GM23338 (cell line): ENCODE results near the gene CGRRF1. TPM values are rescaled to one million over a fixed set of nuclear protein-coding genes. Genes with fewer than 3 reads are reported as not detected.

Experiments used
- ATAC-seq: fragments of 200-7000 bp; cut with Tn5 transposase; 3 replicates; pipeline ENCODE4 v1.9.1; 2020
- DNase-seq: peaks from one replicate; pipeline ENCODE4 v3.0.0-alpha.2; 2015; ENCODE audit warnings: low spot score
- H2AFZ ChIP-seq: fragments of 200-600 bp; sonication (generic); 2 replicates; pipeline ENCODE4 v1.8.0; 2016; ENCODE audit warnings: antibody characterized with exemption, mild to moderate bottlenecking, moderate library complexity
- H3F3A ChIP-seq: fragments of 200-600 bp; sonication (generic); replicated peaks from 2 replicates; pipeline ENCODE4 v1.8.0; 2017; ENCODE audit warnings: antibody characterized with exemption, mixed run types, low read depth
- H3K27ac ChIP-seq: fragments of 200-600 bp; sonication (generic); 2 replicates; pipeline ENCODE4 v1.6.1; 2016; ENCODE audit warnings: low read depth
- H3K27me3 ChIP-seq: fragments of 200-600 bp; sonication (generic); 2 replicates; pipeline ENCODE4 v1.8.0; 2016; ENCODE audit warnings: mild to moderate bottlenecking, mixed run types, moderate library complexity; ENCODE audit not compliant: insufficient read depth
- H3K36me3 ChIP-seq: fragments of 200-600 bp; sonication (generic); 2 replicates; pipeline ENCODE4 v1.8.0; 2016; ENCODE audit warnings: mild to moderate bottlenecking; ENCODE audit not compliant: insufficient read depth
- H3K4me1 ChIP-seq: fragments of 200-600 bp; sonication (generic); 2 replicates; pipeline ENCODE4 v1.8.0; 2016; ENCODE audit warnings: mild to moderate bottlenecking, moderate library complexity; ENCODE audit not compliant: insufficient read depth
- H3K4me2 ChIP-seq: fragments of 200-600 bp; sonication (generic); 2 replicates; pipeline ENCODE4 v1.7.1; 2017; ENCODE audit warnings: mixed run types
- H3K4me3 ChIP-seq: fragments of 200-600 bp; sonication (generic); 2 replicates; pipeline ENCODE4 v1.6.1; 2016; ENCODE audit warnings: mixed run types
- H3K79me2 ChIP-seq: fragments of 200-600 bp; sonication (generic); replicated peaks from 2 replicates; pipeline ENCODE4 v1.8.0; 2017; ENCODE audit warnings: mild to moderate bottlenecking; ENCODE audit not compliant: insufficient read depth
- H3K9me2 ChIP-seq: fragments of 200-600 bp; sonication (generic); 2 replicates; pipeline ENCODE4 v1.8.0; 2017; ENCODE audit not compliant: insufficient read depth
- H4K20me1 ChIP-seq: fragments of 200-600 bp; sonication (generic); replicated peaks from 2 replicates; pipeline ENCODE4 v1.8.0; 2017; ENCODE audit warnings: mild to moderate bottlenecking; ENCODE audit not compliant: insufficient read depth
- H3K27ac Mint-ChIP-seq: 2 replicates; pipeline ENCODE4 v1.8.0; 2020; ENCODE audit warnings: inconsistent platforms, mild to moderate bottlenecking, moderate library complexity, mixed read lengths
- H3K27me3 Mint-ChIP-seq: 3 replicates; pipeline ENCODE4 v1.8.0; 2022; ENCODE audit warnings: low read depth, mild to moderate bottlenecking, moderate library complexity, mixed read lengths, inconsistent platforms; ENCODE audit not compliant: insufficient read depth, poor library complexity
- H3K36me3 Mint-ChIP-seq: 3 replicates; pipeline ENCODE4 v1.8.0; 2021; ENCODE audit warnings: low read depth, mild to moderate bottlenecking, inconsistent platforms, moderate library complexity, mixed read lengths
- H3K4me1 Mint-ChIP-seq: 3 replicates; pipeline ENCODE4 v1.8.0; 2020; ENCODE audit warnings: mild to moderate bottlenecking, inconsistent platforms, mixed read lengths
- H3K4me3 Mint-ChIP-seq: 3 replicates; pipeline ENCODE4 v1.8.0; 2021; ENCODE audit warnings: moderate library complexity, mild to moderate bottlenecking, inconsistent platforms, mixed read lengths
- H3K9me3 Mint-ChIP-seq: 3 replicates; pipeline ENCODE4 v1.8.0; 2020; ENCODE audit warnings: moderate library complexity, mild to moderate bottlenecking, inconsistent platforms, mixed read lengths
- CTCF ChIP-seq, 2 experiments: fragments of 200-600 bp in 1 of 2; sonication (generic) in 1 of 2; conservative IDR thresholded peaks; 2 replicates each; pipeline versions ENCODE4 v1.5.1 to v1.6.1; 2016 to 2017; ENCODE audit warnings: antibody characterized with exemption in 2 of 2, low read depth in 2 of 2, mild to moderate bottlenecking in 2 of 2, moderate library complexity in 1 of 2
- EZH2 ChIP-seq: fragments of 200-600 bp; sonication (generic); IDR thresholded peaks from one replicate; pipeline ENCODE4 v1.8.0; 2017; ENCODE audit warnings: antibody characterized with exemption, mild to moderate bottlenecking, low read depth; ENCODE audit not compliant: unreplicated experiment
- NANOG ChIP-seq: IDR thresholded peaks from 2 replicates; pipeline ENCODE4 v1.6.1; 2016; ENCODE audit warnings: antibody characterized with exemption, borderline replicate concordance
- POLR2AphosphoS5 ChIP-seq: IDR thresholded peaks from 2 replicates; pipeline ENCODE4 v1.6.1; 2016; ENCODE audit warnings: antibody characterized with exemption, low read depth
- STAT1 ChIP-seq: IDR thresholded peaks from one replicate; pipeline ENCODE4 v1.6.1; 2016; ENCODE audit warnings: antibody characterized with exemption; ENCODE audit not compliant: unreplicated experiment
- polyA plus RNA-seq: library from polyadenylated mRNA; unstranded; fragments of >200 nt; fragmentation: Nextera tagmentation; extraction: Ambion mirVana; gene quantifications from 2 replicates; pipeline ENCODE4 v1.2.1, GENCODE V29; 2016
- total RNA-seq: library from RNA; depleted of rRNA; stranded (reverse); fragments of >200 nt; shearing (Covaris generic); gene quantifications from 2 replicates; pipeline ENCODE4 v1.2.3, GENCODE V29; 2014
- TF ChIP-seq, protein P1 (sequence below): fragments of 250-450 bp; sonication (Bioruptor Pico); IDR thresholded peaks from 2 replicates; pipeline ENCODE4 v1.5.0; 2020; ENCODE audit warnings: mild to moderate bottlenecking, moderate library complexity
- TF ChIP-seq, protein P2 (sequence below): IDR thresholded peaks from 2 replicates; pipeline ENCODE4 v1.6.1; 2016; ENCODE audit warnings: antibody characterized with exemption
- TF ChIP-seq, protein P3 (sequence below): IDR thresholded peaks from one replicate; pipeline ENCODE4 v1.6.1; 2018; ENCODE audit warnings: antibody characterized with exemption; ENCODE audit not compliant: unreplicated experiment

CGRRF1 gene
- total and polyA plus RNA-seq, 2 experiments from 2014 or later: 18.8 to 28.3 TPM

- TF ChIP-seq, protein P1, sequence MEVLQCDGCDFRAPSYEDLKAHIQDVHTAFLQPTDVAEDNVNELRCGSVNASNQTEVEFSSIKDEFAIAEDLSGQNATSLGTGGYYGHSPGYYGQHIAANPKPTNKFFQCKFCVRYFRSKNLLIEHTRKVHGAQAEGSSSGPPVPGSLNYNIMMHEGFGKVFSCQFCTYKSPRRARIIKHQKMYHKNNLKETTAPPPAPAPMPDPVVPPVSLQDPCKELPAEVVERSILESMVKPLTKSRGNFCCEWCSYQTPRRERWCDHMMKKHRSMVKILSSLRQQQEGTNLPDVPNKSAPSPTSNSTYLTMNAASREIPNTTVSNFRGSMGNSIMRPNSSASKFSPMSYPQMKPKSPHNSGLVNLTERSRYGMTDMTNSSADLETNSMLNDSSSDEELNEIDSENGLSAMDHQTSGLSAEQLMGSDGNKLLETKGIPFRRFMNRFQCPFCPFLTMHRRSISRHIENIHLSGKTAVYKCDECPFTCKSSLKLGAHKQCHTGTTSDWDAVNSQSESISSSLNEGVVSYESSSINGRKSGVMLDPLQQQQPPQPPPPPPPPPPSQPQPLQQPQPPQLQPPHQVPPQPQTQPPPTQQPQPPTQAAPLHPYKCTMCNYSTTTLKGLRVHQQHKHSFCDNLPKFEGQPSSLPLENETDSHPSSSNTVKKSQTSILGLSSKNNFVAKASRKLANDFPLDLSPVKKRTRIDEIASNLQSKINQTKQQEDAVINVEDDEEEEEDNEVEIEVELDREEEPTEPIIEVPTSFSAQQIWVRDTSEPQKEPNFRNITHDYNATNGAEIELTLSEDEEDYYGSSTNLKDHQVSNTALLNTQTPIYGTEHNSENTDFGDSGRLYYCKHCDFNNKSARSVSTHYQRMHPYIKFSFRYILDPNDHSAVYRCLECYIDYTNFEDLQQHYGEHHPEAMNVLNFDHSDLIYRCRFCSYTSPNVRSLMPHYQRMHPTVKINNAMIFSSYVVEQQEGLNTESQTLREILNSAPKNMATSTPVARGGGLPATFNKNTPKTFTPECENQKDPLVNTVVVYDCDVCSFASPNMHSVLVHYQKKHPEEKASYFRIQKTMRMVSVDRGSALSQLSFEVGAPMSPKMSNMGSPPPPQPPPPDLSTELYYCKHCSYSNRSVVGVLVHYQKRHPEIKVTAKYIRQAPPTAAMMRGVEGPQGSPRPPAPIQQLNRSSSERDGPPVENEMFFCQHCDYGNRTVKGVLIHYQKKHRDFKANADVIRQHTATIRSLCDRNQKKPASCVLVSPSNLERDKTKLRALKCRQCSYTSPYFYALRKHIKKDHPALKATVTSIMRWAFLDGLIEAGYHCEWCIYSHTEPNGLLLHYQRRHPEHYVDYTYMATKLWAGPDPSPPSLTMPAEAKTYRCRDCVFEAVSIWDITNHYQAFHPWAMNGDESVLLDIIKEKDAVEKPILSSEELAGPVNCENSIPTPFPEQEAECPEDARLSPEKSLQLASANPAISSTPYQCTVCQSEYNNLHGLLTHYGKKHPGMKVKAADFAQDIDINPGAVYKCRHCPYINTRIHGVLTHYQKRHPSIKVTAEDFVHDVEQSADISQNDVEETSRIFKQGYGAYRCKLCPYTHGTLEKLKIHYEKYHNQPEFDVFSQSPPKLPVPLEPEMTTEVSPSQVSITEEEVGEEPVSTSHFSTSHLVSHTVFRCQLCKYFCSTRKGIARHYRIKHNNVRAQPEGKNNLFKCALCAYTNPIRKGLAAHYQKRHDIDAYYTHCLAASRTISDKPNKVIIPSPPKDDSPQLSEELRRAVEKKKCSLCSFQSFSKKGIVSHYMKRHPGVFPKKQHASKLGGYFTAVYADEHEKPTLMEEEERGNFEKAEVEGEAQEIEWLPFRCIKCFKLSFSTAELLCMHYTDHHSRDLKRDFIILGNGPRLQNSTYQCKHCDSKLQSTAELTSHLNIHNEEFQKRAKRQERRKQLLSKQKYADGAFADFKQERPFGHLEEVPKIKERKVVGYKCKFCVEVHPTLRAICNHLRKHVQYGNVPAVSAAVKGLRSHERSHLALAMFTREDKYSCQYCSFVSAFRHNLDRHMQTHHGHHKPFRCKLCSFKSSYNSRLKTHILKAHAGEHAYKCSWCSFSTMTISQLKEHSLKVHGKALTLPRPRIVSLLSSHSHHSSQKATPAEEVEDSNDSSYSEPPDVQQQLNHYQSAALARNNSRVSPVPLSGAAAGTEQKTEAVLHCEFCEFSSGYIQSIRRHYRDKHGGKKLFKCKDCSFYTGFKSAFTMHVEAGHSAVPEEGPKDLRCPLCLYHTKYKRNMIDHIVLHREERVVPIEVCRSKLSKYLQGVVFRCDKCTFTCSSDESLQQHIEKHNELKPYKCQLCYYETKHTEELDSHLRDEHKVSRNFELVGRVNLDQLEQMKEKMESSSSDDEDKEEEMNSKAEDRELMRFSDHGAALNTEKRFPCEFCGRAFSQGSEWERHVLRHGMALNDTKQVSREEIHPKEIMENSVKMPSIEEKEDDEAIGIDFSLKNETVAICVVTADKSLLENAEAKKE (CRISPR knock-in tag): no peak
Measured at GRCh38 chr14:54577977-54578376, 68.3 kb downstream of the CGRRF1 start (continued).

DNA sequence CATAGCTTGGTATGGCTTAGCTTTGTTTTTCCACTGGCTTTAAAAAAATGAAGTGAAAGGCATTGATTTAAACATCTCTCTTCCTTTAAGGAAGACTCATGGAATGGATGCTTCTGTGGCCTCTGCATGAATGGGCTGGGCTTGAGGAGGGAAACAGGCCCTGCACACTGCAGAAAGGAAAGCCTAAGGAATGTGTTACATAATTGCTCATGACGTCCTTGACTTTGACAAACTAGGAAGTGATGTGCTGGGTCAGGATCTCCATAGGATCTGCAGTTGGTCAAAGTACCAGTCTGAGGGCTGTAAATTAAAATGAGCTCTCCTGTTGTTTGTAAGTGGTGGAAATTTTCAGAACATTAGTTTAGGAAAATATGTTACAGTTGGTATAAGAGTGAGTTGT is 69.9 kb downstream of the CGRRF1 start:
- Histone ChIP-seq H3K4me3 (no peak overlapping the region), H3K27ac (no peak overlapping the region), H3K36me3 (no peaks in the 10 kb centered on the region), H4K20me1 (no peaks in the 10 kb centered on the region), H3K27me3 (no peaks in the 10 kb centered on the region), H3K9me2 (no peaks in the 10 kb centered on the region), H2AFZ (no peak overlapping the region), H3K79me2 (peaks cover 8% of the 10 kb centered on the region; the same call in 1 of the 2 replicates), H3F3A (no peaks in the 10 kb centered on the region), H3K4me1 (no peaks in the 10 kb centered on the region), H3K4me2 (no peak overlapping the region)
- Mint-ChIP-seq H3K4me1 (no peaks in the 10 kb centered on the region), H3K36me3 (no peaks in the 10 kb centered on the region), H3K9me3 (no peaks in the 10 kb centered on the region), H3K27ac (peak overlapping the region; percentile 7; the same call in 1 of the 2 replicates), H3K4me3 (no peak overlapping the region), H3K27me3 (no peaks in the 10 kb centered on the region)
- ATAC-seq (no peak), DNase-seq (no peak)
- no peak for TF ChIP-seq POLR2AphosphoS5

GRCh38 chr14:54580933-54581332 is 71.2 kb downstream of the CGRRF1 start:
- peaks cover 8% of the 10 kb centered on the region; the same call in 1 of the 2 replicates for H3K79me2 ChIP-seq
- no peaks in the 10 kb centered on the region for H3F3A ChIP-seq
- no peak overlapping the region for H3K4me2 ChIP-seq
- no peak for DNase-seq
- no peak overlapping the region for H2AFZ ChIP-seq
- H3K27ac ChIP-seq: no peak overlapping the region
- no peaks in the 10 kb centered on the region for H3K36me3 ChIP-seq
- no peaks in the 10 kb centered on the region for H3K9me3 Mint-ChIP-seq
- H4K20me1 ChIP-seq: no peaks in the 10 kb centered on the region
- no peaks in the 10 kb centered on the region for H3K9me2 ChIP-seq
- no peaks in the 10 kb centered on the region for H3K4me1 Mint-ChIP-seq
- H3K36me3 Mint-ChIP-seq: no peaks in the 10 kb centered on the region
- H3K4me3 ChIP-seq: no peak overlapping the region
- H3K27me3 Mint-ChIP-seq: no peaks in the 10 kb centered on the region
- no peaks in the 10 kb centered on the region for H3K4me1 ChIP-seq
- no peak for ATAC-seq
- no peak overlapping the region for H3K4me3 Mint-ChIP-seq
- H3K27me3 ChIP-seq: no peaks in the 10 kb centered on the region
- H3K27ac Mint-ChIP-seq: no peak overlapping the region
- TF ChIP-seq, protein P2, sequence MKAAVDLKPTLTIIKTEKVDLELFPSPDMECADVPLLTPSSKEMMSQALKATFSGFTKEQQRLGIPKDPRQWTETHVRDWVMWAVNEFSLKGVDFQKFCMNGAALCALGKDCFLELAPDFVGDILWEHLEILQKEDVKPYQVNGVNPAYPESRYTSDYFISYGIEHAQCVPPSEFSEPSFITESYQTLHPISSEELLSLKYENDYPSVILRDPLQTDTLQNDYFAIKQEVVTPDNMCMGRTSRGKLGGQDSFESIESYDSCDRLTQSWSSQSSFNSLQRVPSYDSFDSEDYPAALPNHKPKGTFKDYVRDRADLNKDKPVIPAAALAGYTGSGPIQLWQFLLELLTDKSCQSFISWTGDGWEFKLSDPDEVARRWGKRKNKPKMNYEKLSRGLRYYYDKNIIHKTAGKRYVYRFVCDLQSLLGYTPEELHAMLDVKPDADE: no peak
- TF ChIP-seq POLR2AphosphoS5 (no peak), CTCF (conservative IDR thresholded peaks at IDR 0.05; ENCODE audit: low read depth in 2 of 2) (no peak), EZH2 (no peak), STAT1 (no peak), NANOG (no peak)
- TF ChIP-seq, protein P3, sequence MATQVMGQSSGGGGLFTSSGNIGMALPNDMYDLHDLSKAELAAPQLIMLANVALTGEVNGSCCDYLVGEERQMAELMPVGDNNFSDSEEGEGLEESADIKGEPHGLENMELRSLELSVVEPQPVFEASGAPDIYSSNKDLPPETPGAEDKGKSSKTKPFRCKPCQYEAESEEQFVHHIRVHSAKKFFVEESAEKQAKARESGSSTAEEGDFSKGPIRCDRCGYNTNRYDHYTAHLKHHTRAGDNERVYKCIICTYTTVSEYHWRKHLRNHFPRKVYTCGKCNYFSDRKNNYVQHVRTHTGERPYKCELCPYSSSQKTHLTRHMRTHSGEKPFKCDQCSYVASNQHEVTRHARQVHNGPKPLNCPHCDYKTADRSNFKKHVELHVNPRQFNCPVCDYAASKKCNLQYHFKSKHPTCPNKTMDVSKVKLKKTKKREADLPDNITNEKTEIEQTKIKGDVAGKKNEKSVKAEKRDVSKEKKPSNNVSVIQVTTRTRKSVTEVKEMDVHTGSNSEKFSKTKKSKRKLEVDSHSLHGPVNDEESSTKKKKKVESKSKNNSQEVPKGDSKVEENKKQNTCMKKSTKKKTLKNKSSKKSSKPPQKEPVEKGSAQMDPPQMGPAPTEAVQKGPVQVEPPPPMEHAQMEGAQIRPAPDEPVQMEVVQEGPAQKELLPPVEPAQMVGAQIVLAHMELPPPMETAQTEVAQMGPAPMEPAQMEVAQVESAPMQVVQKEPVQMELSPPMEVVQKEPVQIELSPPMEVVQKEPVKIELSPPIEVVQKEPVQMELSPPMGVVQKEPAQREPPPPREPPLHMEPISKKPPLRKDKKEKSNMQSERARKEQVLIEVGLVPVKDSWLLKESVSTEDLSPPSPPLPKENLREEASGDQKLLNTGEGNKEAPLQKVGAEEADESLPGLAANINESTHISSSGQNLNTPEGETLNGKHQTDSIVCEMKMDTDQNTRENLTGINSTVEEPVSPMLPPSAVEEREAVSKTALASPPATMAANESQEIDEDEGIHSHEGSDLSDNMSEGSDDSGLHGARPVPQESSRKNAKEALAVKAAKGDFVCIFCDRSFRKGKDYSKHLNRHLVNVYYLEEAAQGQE: no peak
